Stimulated activated CD4-positive, alpha-beta T cell treated with anti-CD3 and anti-CD28 coated beads, Interleukin-1b, Interleukin-23, amount 100 ng/mL, for 4 hours (primary cell): ENCODE data around the gene LEFTY2.
"Not testable (repeated sequence)": the region's sequence is repeated elsewhere in the genome, so short reads cannot be mapped to it uniquely, and the experiment has no call there.

ENCODE experiments used
- DNase-seq, 2 donors: peaks; one replicate each; pipeline ENCODE4 v3.0.0-alpha.2; 2020; ENCODE audit warnings: low read depth in 2 of 2

The LEFTY2 gene

DNA sequence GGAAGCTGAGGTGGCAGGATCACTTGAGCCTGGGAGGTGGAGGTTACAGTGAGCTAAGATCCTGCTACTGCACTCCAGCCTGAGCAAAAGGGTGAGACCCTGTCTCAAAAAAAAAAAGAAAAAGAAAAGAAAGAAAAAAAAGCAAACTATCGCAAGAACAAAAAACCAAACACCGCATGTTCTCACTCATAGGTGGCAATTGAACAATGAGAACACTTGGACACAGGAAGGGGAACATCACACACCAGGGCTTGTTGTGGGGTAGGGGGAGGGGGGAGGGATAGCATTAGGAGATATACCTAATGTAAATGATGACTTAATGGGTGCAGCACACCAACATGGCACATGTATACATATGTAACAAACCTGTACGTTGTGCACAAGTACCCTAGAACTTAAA lies 11.6 kb downstream of the LEFTY2 start:
- not testable (repeated sequence) for DNase-seq

DNA sequence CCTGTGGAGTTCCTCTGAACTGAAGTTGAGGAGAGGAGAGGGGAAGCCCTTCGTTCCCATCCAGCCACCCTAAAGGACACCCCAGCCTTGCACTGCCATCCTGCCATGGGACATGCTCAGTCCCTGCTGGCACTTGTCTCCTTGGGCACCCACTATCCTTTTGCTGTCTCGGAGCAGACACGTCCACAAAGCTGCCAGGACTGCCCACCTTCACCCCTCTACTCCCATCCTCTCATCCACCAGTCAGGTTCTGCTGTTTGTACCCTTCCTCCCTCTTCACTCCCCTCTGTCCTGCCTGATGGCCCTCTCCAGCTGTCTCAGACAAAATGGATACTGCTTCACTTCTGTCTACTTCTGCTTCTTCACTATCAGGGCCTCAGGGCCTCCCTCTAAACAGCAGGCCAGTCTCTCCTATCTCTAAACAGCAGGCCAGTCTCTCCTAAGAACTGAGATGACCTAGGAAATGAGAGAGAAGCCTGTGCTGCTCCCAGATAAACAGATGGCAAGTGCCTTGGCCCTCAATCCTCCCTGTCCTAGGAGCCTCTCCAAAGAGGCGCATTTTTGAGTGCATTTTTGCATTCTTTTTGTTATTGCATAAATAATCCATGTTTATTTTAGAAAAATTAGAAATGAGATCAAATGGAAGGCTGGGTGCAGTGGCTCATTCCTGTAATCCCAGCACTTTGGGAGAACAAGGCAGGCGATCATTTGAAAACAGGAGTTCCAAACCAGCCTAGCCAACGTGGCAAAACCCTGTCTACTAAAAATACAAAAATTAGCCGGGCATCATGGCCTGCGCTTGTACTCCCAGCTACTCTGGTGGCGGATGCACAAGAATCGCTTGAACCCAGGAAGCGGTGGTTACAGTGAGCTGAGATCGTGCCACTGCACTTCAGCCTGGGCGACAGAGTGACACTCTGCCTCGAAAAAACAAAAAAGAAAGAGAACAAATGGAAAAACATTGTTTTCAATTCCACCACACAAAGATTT lies 12.5 kb downstream of the LEFTY2 start:
- DNase-seq = no peak

DNA sequence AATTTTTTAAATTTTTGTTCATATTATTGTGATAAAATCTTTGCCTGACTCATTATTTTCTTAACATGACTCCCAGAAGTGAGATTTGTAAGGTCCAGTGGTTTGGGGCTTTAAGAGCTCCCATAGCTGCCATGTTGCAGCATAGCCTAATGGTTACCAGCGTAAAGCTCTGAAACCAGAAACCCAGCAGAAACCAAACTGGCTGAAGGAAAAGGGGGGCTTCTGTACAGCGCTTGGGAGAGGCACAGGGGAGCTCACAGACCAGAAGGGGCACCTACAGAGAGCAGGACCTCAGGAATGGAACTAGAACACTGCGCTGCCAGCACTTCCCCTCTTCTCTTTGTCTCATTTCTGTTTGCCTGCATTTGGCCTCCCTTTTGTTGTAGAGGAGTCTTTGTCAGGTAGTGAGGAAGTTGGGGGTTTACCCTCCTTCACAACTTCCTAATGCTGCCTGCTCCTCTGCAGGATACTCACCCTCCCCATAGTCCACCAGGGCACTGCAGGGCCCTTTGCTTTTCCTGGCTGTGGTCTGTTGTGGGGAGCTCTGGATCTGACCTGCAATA lies 14.4 kb downstream of the LEFTY2 start:
- DNase-seq = no peak

DNA sequence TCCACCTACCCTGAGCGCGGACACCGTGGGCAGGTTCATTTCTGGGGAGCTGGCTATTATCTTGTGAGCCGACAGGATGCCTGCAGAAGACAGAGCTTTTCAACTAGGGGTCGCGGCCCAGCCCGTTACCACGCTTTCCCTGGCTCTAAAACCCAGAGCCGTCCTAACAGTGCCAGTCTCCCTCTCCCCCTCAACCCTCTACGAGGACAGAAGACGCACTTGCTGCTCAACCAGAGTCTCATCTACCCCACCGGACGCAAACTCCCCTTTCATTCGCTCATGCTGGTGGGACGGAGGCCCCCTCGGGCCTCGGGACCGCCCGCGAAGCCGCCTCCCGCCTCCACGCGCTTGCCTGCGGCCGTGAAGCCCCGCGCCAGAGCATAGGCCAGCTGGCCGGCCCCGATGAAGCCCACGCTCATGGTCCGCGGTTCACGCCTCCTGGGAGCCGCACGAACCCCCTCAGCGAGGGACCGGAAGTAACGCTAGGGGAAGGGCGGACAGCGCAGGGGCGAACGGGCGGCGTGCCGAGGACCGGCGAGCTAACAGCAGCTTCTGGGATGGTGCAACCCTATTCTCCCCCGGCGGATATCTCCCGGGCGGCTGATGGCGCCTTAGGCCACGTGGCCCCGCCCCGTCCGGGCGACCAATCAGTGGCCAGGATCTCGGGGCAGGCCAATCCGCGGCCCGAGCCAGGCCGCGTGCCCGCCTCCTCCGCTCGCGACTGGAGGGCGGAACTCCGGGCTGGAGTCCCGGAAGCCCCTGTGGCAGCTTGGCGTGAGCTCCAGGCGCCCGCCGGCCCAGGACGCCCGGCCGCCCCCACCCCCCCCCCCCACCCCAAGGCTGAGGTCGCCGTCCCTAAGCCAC lies 17.1 kb downstream of the LEFTY2 start, which contains the start of gene PYCR2:
PYCR2 (minus strand) TSS at position 559 of the 864 bp plus-strand sequence; CDS start at position 419, 140 bp downstream.
- peak; percentile 86 to 93 for DNase-seq

DNA sequence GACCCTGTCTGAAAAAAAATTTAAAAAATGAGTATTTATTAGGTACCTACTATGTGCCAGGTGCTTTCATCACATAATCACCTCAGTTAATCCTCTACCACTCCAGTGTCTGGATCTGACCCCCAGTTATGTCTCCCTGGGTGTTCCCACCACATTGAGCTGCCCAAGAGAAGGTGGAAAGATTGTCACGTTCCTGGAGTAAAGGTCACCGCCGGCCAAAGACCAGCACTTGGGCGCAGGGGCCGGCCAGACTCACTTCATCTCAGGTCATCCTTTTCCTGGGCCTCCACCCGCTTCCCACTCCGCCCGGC lies 17.7 kb downstream of the LEFTY2 start:
- DNase-seq = no peak

DNA sequence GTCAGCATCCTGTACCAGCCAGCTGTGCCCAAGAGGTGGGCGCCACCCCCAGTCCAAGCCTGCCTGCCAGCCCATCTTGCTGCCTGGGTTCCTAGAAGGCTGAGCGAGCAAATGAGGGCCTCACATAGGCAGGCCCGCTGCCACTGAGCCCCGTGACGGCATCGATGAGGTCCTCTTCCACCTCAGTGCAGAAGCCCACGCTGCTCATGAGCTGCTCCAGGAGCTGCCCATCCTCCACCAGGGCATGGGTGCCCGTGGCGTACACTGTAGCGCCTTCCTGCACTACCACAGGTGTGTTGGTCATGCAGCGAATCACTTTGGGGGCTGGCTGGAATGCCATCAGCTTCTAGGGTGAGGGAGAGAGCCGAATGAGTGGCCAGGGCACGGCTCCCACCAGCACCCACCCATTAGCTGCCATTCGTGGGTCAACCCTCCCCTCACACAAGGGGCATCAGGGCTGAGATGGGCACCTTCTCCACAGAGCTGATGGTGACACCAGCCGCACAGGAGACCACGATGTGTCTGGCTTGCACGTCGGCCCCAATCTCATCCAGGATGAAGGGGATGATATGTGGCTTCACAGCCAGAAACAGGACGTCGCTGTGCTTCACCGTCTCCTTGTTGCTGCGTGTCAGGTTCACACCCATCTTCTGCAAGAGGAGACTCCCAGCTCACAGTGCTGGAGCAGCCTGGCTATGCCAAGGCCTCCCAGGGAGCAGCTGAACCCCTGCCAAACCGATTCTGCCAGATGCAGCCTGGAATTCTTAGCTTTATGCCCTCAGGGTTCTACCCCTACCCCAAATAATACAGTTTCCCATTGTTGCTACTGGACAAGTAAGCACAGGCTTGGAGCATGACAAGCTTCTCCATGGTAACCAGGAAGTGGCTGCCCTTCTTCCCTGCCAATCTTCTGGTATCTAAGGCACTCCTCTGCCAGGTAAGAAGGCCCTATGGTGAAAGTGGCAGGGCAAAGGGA lies 19.0 kb downstream of the LEFTY2 start:
- DNase-seq = no peak

DNA sequence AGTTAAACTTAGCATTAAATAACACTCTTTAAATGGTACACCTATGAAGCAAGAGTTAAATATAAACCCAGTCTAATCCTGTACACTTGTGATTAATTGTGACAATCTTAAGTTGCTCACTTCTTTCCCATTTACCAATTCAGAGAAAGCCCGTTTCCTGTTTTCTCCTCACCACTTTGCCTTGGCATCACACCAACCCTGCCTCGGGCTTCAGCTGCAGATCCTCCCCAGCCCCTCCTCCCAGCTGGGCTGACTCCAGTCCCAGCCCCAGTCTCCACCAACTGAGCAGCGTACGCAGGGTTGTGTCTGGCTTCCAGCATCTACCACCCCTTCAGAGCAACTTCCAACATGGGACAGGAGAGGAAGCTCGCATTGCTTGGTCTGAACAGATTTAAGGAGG lies 21.1 kb downstream of the LEFTY2 start:
- DNase-seq = no peak

DNA sequence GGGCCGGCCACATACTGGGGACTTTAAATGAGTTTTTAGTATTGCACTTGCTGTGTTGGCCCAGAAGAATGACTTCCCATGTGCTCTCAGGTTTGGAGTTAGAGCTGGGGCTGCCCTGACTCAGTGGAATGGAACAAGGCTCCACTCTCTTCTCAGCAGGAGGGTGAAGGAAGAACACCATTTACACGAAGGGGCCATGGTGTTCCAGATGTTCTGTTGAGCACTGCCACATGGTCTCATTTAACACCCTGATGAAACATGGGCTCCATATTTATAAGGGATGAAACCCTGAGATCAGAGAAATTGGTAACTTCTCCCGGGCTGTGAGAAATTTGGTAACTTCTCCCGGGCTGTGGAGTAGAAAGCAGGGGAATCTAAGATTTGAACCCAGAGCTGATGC lies 22.7 kb downstream of the LEFTY2 start:
- no peak for DNase-seq

DNA sequence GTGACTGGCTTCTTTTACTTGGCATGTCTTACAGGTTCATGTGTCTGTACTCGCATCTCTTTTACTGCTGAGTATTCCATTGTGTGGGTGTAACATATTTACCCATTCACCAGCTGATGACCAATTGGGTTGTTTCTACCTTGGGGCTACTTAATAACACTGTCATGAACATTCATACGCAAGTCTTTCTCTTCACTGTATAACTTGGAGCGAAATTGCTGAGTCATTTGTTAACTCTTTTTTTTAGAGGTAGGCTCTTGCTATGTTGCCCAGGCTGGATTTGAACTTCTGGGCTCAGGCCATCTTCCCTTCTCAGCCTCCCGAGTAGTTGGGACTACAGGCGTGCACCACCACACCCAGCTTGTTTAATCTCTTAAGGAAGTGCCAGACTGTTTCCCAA lies 23.5 kb downstream of the LEFTY2 start:
- no peak for DNase-seq

DNA sequence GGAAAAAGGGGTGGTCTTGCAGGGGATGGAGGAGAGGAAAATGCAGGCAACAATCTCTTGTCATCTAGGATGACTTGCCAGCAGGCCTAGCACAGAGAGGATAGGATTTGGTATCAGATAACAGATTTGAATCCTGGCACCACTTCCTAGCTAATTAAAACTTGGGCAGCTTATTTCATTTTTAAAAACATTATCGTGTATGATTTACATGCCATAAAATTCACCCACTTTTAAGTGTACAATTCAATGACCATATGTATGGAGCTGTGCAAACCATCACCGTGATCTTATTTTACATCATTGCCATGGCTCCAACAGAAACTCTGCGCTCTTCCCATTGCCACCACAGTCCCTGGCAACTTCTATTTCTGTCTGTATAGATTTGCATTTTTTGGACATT lies 23.9 kb downstream of the LEFTY2 start:
- no peak for DNase-seq

DNA sequence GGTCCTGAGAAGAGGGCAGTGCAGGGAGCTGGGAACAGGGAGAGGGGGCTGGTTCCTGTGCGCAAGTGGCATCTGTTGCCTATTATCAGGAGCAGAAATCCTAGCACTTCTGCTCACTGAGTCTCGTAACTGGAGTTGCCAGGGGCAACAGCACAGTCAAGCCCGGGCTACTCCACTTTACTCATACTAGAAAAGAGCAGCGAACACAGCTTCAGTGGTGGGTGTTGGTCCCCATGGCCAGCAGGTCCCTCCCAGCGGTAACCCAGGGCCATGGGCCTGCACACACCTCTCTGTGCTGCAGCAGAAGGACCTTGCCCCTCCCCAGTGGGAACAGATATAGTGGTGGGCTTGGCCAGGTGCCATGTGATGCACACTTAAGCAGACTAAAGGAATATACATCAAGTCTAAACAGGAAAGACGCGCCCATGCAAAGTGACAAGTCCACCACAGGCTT lies 25.5 kb downstream of the LEFTY2 start:
- DNase-seq = no peak

DNA sequence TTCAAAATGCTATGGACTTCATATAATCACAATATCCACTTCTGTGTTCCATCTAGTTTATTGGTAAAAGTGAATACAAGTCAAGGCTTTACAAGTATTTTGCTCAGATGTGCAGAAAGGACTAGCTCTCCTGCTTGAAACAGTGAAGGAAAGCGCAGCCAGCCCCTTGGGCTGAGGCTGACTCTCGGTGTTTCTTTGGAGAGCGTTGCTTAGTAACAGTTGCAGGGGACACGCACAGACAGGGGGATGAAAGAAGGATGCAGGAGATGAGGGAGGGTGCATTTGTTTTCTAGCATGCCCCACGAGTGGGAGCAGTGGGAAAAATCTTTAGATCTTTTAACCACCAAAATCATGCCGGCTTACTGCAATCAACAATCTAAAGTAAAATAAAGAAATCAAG lies 26.1 kb downstream of the LEFTY2 start:
- DNase-seq = no peak

DNA sequence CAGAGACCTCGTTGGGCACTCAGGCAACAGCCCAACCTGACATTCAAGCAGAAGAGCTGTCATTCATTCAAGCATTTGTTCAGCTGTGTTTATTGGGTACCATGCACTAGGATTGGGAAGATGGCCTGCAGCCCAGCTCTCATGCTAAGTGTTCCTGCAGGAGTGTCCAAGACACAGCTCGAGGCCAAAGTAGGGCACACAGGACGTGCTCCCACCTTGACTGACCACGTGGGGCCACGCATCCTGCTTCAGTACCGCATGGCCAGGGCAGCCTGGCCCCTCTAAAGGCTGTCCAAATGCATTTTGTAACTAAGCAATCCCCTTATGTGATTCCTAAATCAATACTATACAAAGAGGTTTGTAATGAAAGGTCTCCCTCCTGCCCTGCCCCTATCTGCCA lies 26.6 kb downstream of the LEFTY2 start:
- DNase-seq = no peak

DNA sequence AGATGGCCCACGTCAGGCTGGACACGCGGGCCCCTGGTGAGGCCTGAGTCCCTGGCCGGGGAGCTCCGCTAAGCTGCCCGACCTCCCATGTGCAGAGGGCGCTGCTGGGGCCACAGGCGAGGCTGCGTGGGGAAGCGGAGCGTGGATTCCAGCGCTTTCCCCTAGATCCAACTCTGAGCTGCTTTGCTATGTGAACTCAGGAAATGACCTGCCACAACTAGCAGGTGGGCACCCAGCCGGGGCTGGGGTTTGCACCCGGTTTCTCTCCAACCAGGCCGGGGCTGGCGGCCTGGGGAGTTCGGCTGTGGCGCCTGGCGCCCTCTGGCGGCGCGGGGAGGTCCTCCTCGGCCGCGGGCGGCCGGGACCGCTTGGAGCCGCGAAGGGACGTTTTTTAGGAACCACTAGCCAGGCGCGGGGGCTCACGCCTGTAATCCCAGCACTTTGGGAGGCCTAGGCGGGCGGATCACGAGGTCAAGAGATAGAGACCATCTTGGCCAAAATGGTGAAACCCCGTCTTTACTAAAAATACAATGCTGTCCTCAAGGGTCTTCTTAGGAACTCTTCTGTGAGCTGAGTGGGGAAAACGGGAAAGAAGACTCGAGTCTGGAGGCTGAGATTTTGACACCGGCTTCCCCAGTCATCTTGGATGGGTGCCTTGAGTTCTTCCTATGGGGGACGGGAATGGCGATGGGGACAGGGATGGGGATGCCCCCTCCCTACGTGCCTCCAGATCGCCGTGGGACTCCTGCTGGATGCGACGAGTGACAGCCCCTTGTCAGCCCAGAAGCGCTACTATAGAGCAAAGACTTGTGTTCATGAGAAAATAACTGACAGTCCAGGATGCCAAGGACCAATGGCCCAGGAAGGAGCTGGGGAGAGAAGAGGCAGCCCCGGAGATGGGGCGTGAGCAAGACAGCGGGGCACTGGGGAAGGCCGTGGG lies 29.6 kb downstream of the LEFTY2 start:
- peak; percentile 64 to 71 for DNase-seq

DNA sequence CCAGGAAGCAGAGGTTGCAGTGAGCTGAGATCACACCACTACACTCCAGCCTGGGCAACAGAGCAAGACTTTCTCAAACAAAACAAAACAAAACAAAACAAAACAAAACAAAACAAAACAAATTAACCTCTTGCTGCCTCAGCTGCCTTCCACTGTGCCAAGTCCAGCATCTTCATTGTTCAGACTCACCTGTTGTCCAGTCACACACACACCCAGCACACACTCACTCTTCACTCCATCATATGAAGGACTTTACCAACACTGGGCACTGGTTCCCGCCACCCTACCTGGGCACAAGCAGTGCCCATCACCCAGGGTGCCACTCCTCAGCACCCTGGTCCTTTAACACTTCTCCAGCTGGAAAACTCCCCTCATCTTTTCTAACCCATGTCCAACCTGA lies 31.5 kb downstream of the LEFTY2 start:
- no peak for DNase-seq

DNA sequence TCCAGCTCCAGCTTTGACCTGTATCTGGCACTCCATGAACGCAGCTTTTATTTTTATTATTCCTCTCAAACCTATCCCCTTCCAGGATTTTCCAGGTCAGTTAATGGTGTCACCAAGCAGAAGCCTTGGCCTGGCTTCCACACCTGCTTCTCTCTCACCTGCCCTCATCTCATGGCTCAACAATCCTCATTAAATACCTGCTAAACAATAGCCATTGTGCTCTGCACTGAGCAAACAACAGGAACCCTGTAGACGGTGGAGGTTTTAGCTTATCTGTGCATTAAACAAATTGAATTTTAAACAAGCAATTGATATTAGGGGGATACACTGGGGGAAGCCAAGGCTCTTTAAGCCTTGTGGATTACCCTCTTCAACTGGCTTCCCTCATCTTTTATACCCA lies 32.2 kb downstream of the LEFTY2 start:
- no peak for DNase-seq

DNA sequence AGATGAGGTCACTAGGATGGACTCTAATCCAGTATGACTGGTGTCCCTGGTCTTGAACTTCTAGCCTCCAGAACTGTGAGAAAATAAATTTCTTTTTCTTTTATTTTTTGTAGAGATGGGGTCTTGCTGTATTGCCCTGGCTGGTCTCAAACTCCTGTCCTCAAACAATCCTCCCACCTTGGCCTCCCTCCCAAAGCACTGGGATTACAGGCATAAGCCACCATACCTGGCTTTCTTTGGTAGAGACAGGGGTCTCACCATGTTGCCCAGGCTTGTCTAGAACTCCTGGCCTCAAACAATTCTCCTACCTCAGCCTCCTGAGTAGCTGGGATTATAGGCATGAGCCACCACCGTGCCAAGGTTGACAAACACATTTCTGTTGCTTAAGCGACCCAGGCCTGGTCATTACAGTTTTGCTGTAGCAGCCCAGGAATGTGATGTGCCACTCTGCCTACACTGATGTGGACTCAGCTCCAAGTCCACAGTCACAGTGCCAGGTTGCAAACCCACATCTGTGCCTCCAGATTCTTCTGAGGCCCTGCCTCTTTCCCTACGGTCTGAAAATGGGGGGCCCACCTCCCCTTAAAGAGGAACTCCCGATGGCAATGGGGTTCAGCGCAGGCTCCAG lies 32.9 kb downstream of the LEFTY2 start:
- DNase-seq = no peak

DNA sequence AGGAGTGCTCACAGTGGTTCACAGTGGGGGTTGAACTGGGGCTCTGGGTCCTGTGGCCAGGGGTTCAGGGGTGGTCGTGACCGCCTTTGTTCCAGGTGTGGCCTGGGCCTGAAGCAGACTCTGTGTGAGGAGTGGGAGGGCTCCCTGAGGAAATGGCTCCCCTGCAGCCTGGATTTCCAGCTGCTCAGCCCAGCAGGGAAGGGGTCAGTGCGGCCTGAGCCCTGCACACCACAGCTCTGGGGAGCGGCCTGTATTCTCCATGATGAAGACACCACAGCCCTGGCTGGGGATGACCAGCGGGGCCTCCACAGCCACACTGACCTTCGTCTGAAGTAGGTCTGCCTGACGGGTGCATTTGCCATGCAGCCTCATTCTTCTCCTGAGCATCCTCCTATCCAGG lies 33.7 kb downstream of the LEFTY2 start:
- no peak for DNase-seq

DNA sequence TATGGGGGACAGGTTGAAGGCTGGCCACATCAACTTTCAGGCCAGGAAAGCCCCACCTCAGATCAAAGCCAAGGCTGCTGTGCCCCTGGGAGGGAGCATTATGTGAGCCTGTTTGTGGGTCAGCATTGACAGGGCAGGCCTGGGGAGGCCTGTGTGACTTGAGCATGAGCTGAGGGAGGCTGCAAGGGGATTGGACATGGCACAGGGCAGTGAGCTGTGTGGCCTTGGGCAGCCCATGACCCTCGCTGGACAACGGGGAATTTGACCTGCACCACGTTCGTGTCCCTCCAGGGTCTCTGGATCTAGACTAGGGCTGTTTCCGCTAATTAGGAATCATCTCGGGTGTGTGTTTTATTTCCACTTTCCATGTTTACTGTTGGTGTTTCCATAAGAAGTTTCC lies 34.6 kb downstream of the LEFTY2 start:
- DNase-seq = no peak

DNA sequence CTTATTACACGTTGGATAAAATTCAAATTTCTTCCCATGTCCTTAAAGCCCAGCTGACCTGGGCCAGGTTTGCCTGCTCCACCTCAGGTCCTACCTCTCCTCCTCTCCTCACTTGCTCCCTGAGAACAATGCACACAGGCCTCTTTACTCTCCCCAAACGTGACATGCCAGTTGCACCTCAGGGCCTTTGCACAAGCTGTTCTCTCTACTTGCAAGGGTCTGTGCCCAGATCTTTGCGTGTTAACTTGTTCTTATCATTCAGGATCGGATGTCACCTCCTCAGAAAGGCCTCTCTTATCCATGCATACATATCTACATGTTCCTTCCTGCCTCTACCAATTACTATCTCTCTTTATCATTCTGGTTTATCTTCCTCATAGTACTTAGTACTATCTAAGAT lies 37.4 kb downstream of the LEFTY2 start:
- DNase-seq = no peak
